ENCODE results near the gene DDX20.
"Not testable (repeated sequence)": the region's sequence is repeated elsewhere in the genome, so short reads cannot be mapped to it uniquely, and the experiment has no call there.

DDX20 gene

GRCh38 chr1:111789666-111790316 lies 34.1 kb downstream of the DDX20 start:
- DNase-seq (ENCODE audit: low spot score) = peak; percentile 75

DNA sequence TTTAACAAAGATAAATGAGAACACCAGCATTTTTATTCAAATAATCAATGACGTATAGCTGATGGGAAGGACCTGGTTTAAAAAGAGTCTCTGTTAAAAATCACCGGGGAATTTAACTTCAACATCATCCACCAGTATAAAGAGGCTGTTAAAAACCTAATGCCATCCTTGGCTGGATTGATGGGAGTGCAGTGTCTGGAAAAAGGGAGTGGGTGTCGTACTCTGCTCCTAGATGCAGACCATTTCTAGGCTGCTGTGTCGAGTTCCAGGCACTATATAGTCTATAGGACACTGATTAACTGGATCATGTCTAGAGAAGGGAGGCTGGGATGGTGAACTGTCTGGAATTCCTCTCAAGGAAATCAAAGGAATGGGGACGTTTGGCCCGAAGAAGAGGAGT lies 36.1 kb downstream of the DDX20 start:
- no peak for DNase-seq (ENCODE audit: low spot score)

- DNase-seq (ENCODE audit: low spot score) = no peak
Measured at GRCh38 chr1:111792249-111792648, 36.5 kb downstream of the DDX20 start.

- DNase-seq (ENCODE audit: low spot score) = no peak
Measured at GRCh38 chr1:111793923-111794322, 38.2 kb downstream of the DDX20 start.

DNA sequence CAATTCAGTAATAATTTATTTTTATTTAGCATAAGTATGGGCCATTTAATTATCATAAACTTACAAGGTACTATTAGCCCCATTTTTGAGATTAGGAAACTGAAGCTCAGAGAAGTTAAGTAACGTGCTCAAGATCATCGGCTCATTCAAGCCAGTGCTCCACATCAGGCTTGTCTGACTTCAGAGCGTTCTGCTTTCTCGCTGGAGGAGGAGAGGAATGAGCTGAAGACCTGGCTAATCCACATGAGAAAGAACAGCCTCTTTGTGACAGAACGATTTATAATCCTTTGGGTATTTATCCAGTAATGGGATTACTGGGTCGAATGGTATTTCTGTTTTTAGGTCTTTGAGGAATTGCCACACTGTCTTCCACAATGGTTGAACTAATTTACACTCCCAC lies 39.7 kb downstream of the DDX20 start:
- no peak for DNase-seq (ENCODE audit: low spot score)

- no peak for DNase-seq (ENCODE audit: low spot score)
Measured at GRCh38 chr1:111798580-111798979, 42.9 kb downstream of the DDX20 start.

DNA sequence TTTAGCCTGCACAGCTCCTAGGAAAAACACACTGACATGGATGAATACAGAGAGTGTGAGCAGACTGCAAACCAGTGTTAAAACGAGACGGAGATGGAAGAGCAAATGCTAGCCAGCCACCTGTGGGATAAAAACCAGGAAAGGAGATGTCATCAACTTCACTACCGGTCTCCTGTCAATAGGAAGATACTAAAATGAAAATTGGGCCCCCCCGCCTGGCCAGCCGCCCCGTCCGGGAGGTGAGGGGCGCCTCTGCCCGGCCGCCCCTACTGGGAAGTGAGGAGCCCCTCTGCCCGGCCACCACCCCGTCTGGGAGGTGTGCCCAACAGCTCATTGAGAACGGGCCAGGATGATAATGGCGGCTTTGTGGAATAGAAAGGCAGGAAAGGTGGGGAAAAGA lies 44.0 kb downstream of the DDX20 start:
- DNase-seq (ENCODE audit: low spot score) = not testable (repeated sequence)

DNA sequence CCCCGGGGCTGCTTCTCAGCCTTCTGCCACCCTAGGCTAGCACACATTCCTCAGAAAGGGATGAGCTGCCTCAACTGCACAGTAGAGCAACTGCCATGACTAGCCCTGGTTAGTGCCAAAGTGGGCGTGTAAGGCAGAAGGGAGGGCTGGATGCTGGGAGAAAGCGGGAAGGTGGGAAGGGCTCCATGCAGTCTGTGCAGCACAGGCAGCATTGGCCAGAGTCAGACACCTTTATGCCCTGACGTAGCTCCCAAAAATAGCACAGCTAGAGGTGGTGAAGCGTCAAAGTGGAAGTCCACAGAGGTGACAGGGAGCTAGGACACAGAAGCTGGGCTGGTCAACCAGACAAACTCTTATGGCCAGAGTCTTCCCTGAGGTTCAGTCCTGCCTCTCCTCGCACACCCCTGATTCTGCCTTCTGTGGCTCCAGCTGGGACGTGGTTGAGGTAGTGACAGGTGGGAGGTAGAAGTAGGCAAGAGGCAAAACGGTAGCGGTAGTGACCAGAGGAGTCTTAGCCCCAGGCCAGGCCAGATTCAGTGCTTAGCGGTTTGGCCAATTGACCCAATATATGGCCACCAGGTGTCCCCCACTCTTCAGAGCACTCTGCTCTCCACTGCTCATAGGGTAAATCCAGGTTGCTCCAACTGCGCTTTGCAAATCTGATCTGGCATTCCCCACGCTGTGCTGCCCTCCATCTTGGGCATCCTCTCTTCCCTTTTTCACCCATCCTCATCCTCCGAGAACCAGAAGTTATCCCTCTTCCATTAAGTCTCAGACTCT lies 45.6 kb downstream of the DDX20 start:
- DNase-seq (ENCODE audit: low spot score) = no peak

DNA sequence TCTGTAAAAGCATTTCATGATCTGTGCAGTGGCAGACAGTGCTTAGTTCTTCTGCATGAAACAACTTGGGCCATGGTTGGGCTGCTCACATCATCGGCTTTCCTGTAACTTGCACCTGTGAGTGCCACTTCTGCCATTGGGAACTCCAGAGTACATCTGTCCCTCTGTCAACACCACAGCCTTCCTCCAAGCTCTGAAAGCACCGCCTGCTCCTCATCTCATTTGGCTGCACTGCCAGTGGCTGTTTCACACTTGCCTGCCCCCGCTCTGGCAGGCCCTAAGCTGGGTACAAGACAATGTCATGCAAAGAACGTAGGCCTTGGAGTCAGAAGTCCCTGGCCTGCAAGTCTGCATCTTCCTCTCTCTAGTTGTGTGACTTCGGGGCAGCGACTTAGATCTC lies 46.4 kb downstream of the DDX20 start:
- DNase-seq (ENCODE audit: low spot score) = no peak

DNA sequence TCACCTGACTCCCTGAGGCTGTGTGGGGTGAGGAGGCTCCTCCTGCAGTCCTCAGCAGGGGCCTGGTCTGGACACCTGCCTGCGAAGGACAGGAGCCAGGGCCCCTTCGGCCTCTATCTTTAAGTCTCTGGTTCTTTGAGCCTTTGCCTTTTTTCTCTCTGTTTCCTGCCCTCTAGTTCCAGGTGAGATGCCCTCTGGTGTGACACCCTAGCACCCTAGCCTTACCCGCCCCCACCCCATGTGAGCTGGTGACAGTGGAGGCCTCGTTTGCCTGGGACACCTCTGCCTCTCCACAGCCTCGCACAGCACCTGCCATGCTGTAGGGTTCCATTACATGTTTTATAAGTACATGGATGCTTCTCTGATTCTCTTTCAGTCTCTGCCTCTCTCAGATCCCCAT lies 47.3 kb downstream of the DDX20 start:
- DNase-seq (ENCODE audit: low spot score) = no peak

DNA sequence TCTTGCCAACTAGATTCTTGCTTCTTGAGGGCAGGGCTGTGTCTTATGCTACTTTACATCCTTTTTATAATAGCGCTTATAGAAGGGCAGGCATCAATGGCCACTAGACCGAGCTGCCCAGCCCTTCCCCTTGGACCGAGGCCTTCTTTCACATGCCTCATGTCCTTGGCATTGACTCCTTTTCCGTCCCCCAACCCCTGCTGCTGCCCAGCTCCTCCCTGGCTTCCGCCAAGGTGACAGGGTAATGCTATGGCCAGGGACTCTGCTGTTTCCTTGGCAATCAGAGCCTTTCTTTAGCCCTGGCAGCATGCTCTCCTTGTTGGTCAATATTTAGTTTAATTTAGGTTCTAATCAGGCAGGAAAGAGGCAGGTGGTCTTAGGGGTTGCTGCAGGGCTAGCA lies 48.2 kb downstream of the DDX20 start:
- no peak for DNase-seq (ENCODE audit: low spot score)

GRCh38 chr1:111804776-111805175 lies 49.1 kb downstream of the DDX20 start:
- no peak for DNase-seq (ENCODE audit: low spot score)

GRCh38 chr1:111805251-111805650 lies 49.5 kb downstream of the DDX20 start:
- DNase-seq (ENCODE audit: low spot score) = no peak

- no peak for DNase-seq (ENCODE audit: low spot score)
Measured at GRCh38 chr1:111811891-111812290, 56.2 kb downstream of the DDX20 start.

DNA sequence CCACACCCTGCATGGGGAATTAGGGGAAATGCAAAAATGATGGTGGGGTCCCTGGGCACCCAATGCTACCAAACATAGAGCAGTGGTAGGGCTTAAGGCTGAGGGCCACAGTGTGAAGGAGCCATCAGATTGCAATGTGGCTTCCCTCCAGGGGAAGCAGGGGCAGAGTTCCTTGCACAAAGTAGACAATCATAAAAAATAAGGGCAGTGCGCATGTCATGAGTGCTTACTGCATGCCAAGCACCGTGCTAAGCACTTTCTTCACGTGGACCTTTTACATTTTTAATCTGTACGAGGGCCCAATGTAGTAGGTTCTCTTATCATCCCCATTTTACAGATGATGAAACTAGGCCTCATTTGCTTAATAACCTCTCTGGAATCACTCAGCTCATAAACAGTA lies 56.6 kb downstream of the DDX20 start:
- DNase-seq (ENCODE audit: low spot score) = no peak

- no peak for DNase-seq (ENCODE audit: low spot score)
Measured at GRCh38 chr1:111813440-111814304, 58.0 kb downstream of the DDX20 start.

DNA sequence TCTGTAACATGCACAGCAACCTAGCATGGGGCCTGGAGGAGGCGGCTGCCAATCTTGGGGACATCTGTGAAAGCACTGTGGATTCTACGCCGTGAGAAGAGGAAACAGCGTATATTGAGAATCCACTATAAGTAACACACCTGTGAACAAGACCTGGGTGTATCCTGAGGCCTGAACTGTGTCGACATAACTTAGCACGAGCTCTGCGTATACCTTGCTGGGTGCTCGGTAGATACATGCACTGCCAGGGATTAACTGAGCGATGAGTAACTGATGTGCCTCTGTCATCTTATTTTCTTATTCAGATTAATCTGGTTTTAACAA lies 58.6 kb downstream of the DDX20 start:
- DNase-seq (ENCODE audit: low spot score) = no peak

- no peak for DNase-seq (ENCODE audit: low spot score)
Measured at GRCh38 chr1:111814642-111815041, 58.9 kb downstream of the DDX20 start.
